Measurements from ENCODE around the gene OTOF.

Gene OTOF

GRCh38 chr2:26462100-26462499 lies 15.8 kb downstream of the OTOF start:
- H3K36me3 ChIP-seq (ENCODE audit: insufficient read depth, low read length) = no peaks in the 10 kb centered on the region
- H3K4me3 ChIP-seq (ENCODE audit: low read length) = no peak overlapping the region
- no peak overlapping the region for H3K4me2 ChIP-seq (ENCODE audit: low read length)
- H3K9ac ChIP-seq (ENCODE audit: low read depth, low read length) = no peak overlapping the region
- peaks cover 5% of the 10 kb centered on the region for H3K27me3 ChIP-seq (ENCODE audit: control insufficient read depth, insufficient read depth, low read length)
- H3K4me1 ChIP-seq (ENCODE audit: control insufficient read depth, insufficient read depth, low read length) = no peaks in the 10 kb centered on the region
- H3K9me3 ChIP-seq (replicated peaks; ENCODE audit: low read length) = no peaks in the 10 kb centered on the region

- no peaks in the 10 kb centered on the region for H3K36me3 ChIP-seq (ENCODE audit: insufficient read depth, low read length)
- peaks cover 5% of the 10 kb centered on the region for H3K27me3 ChIP-seq (ENCODE audit: control insufficient read depth, insufficient read depth, low read length)
- H3K9ac ChIP-seq (ENCODE audit: low read depth, low read length) = no peak overlapping the region
- no peaks in the 10 kb centered on the region for H3K9me3 ChIP-seq (replicated peaks; ENCODE audit: low read length)
- no peak overlapping the region for H3K4me2 ChIP-seq (ENCODE audit: low read length)
- H3K4me3 ChIP-seq (ENCODE audit: low read length) = no peak overlapping the region
- no peaks in the 10 kb centered on the region for H3K4me1 ChIP-seq (ENCODE audit: control insufficient read depth, insufficient read depth, low read length)
These were observed 16.3 kb downstream of the OTOF start for GRCh38 chr2:26461601-26462023.

GRCh38 chr2:26460613-26461031 lies 17.3 kb downstream of the OTOF start:
- Histone ChIP-seq H3K27me3 (ENCODE audit: control insufficient read depth, insufficient read depth, low read length) (peaks cover 11% of the 10 kb centered on the region), H3K4me3 (ENCODE audit: low read length) (no peak overlapping the region), H3K4me2 (ENCODE audit: low read length) (no peak overlapping the region), H3K36me3 (ENCODE audit: insufficient read depth, low read length) (no peaks in the 10 kb centered on the region), H3K4me1 (ENCODE audit: control insufficient read depth, insufficient read depth, low read length) (no peaks in the 10 kb centered on the region), H3K9ac (ENCODE audit: low read depth, low read length) (no peak overlapping the region), H3K9me3 (replicated peaks; ENCODE audit: low read length) (no peaks in the 10 kb centered on the region)

- H3K4me1 ChIP-seq (ENCODE audit: control insufficient read depth, insufficient read depth, low read length) = no peaks in the 10 kb centered on the region
- peaks cover 13% of the 10 kb centered on the region for H3K27me3 ChIP-seq (ENCODE audit: control insufficient read depth, insufficient read depth, low read length)
- no peak overlapping the region for H3K4me2 ChIP-seq (ENCODE audit: low read length)
- no peaks in the 10 kb centered on the region for H3K36me3 ChIP-seq (ENCODE audit: insufficient read depth, low read length)
- no peak overlapping the region for H3K9ac ChIP-seq (ENCODE audit: low read depth, low read length)
- H3K4me3 ChIP-seq (ENCODE audit: low read length) = no peak overlapping the region
- no peaks in the 10 kb centered on the region for H3K9me3 ChIP-seq (replicated peaks; ENCODE audit: low read length)
These were observed 17.8 kb downstream of the OTOF start for GRCh38 chr2:26459991-26460612.

GRCh38 chr2:26458365-26459042 lies 19.4 kb downstream of the OTOF start:
- Histone ChIP-seq H3K36me3 (ENCODE audit: insufficient read depth, low read length) (no peaks in the 10 kb centered on the region), H3K4me2 (ENCODE audit: low read length) (no peak overlapping the region), H3K9ac (ENCODE audit: low read depth, low read length) (no peak overlapping the region), H3K27me3 (ENCODE audit: control insufficient read depth, insufficient read depth, low read length) (peaks cover 27% of the 10 kb centered on the region), H3K4me3 (ENCODE audit: low read length) (no peak overlapping the region), H3K4me1 (ENCODE audit: control insufficient read depth, insufficient read depth, low read length) (no peaks in the 10 kb centered on the region), H3K9me3 (replicated peaks; ENCODE audit: low read length) (no peaks in the 10 kb centered on the region)

- Histone ChIP-seq H3K9ac (ENCODE audit: low read depth, low read length) (no peak overlapping the region), H3K4me2 (ENCODE audit: low read length) (no peak overlapping the region), H3K4me1 (ENCODE audit: control insufficient read depth, insufficient read depth, low read length) (no peaks in the 10 kb centered on the region), H3K9me3 (replicated peaks; ENCODE audit: low read length) (no peaks in the 10 kb centered on the region), H3K27me3 (ENCODE audit: control insufficient read depth, insufficient read depth, low read length) (peaks cover 33% of the 10 kb centered on the region), H3K36me3 (ENCODE audit: insufficient read depth, low read length) (no peaks in the 10 kb centered on the region), H3K4me3 (ENCODE audit: low read length) (no peak overlapping the region)
These were observed 20.1 kb downstream of the OTOF start for GRCh38 chr2:26457695-26458364.

GRCh38 chr2:26457251-26457666 lies 20.7 kb downstream of the OTOF start:
- Histone ChIP-seq H3K9me3 (replicated peaks; ENCODE audit: low read length) (no peaks in the 10 kb centered on the region), H3K27me3 (ENCODE audit: control insufficient read depth, insufficient read depth, low read length) (peaks cover 33% of the 10 kb centered on the region), H3K4me3 (ENCODE audit: low read length) (no peak overlapping the region), H3K9ac (ENCODE audit: low read depth, low read length) (no peak overlapping the region), H3K4me1 (ENCODE audit: control insufficient read depth, insufficient read depth, low read length) (no peaks in the 10 kb centered on the region), H3K36me3 (ENCODE audit: insufficient read depth, low read length) (no peaks in the 10 kb centered on the region), H3K4me2 (ENCODE audit: low read length) (no peak overlapping the region)

GRCh38 chr2:26456440-26457250 lies 21.3 kb downstream of the OTOF start:
- Histone ChIP-seq H3K4me3 (ENCODE audit: low read length) (no peak overlapping the region), H3K9ac (ENCODE audit: low read depth, low read length) (no peak overlapping the region), H3K4me1 (ENCODE audit: control insufficient read depth, insufficient read depth, low read length) (no peaks in the 10 kb centered on the region)

GRCh38 chr2:26455670-26456439 lies 22.1 kb downstream of the OTOF start:
- H3K4me1 ChIP-seq (ENCODE audit: control insufficient read depth, insufficient read depth, low read length) = no peaks in the 10 kb centered on the region
- peaks cover 40% of the 10 kb centered on the region for H3K27me3 ChIP-seq (ENCODE audit: control insufficient read depth, insufficient read depth, low read length)
- no peak overlapping the region for H3K4me2 ChIP-seq (ENCODE audit: low read length)
- no peaks in the 10 kb centered on the region for H3K9me3 ChIP-seq (replicated peaks; ENCODE audit: low read length)
- H3K36me3 ChIP-seq (ENCODE audit: insufficient read depth, low read length) = no peaks in the 10 kb centered on the region
- H3K4me3 ChIP-seq (ENCODE audit: low read length) = no peak overlapping the region
- no peak overlapping the region for H3K9ac ChIP-seq (ENCODE audit: low read depth, low read length)

More at GRCh38 chr2:26456440-26457250, 21.3 kb downstream of the OTOF start:
- Histone ChIP-seq H3K27me3 (ENCODE audit: control insufficient read depth, insufficient read depth, low read length) (peaks cover 37% of the 10 kb centered on the region), H3K9me3 (replicated peaks; ENCODE audit: low read length) (no peaks in the 10 kb centered on the region), H3K36me3 (ENCODE audit: insufficient read depth, low read length) (no peaks in the 10 kb centered on the region), H3K4me2 (ENCODE audit: low read length) (no peak overlapping the region)

- Histone ChIP-seq H3K4me1 (ENCODE audit: control insufficient read depth, insufficient read depth, low read length) (no peaks in the 10 kb centered on the region), H3K9me3 (replicated peaks; ENCODE audit: low read length) (no peaks in the 10 kb centered on the region), H3K36me3 (ENCODE audit: insufficient read depth, low read length) (no peaks in the 10 kb centered on the region), H3K27me3 (ENCODE audit: control insufficient read depth, insufficient read depth, low read length) (peaks cover 44% of the 10 kb centered on the region), H3K4me3 (ENCODE audit: low read length) (no peak overlapping the region), H3K4me2 (ENCODE audit: low read length) (no peak overlapping the region), H3K9ac (ENCODE audit: low read depth, low read length) (no peak overlapping the region)
These were observed 22.8 kb downstream of the OTOF start for GRCh38 chr2:26455037-26455669.

Data from skeletal muscle satellite cell (primary cell).